ENCODE results near the gene CD79A. TPM values are rescaled to one million over a fixed set of nuclear protein-coding genes. Genes with fewer than 3 reads are reported as not detected.

Gene CD79A
- total RNA-seq, 1 donor from 2014 or later, result 0.36 TPM

DNA sequence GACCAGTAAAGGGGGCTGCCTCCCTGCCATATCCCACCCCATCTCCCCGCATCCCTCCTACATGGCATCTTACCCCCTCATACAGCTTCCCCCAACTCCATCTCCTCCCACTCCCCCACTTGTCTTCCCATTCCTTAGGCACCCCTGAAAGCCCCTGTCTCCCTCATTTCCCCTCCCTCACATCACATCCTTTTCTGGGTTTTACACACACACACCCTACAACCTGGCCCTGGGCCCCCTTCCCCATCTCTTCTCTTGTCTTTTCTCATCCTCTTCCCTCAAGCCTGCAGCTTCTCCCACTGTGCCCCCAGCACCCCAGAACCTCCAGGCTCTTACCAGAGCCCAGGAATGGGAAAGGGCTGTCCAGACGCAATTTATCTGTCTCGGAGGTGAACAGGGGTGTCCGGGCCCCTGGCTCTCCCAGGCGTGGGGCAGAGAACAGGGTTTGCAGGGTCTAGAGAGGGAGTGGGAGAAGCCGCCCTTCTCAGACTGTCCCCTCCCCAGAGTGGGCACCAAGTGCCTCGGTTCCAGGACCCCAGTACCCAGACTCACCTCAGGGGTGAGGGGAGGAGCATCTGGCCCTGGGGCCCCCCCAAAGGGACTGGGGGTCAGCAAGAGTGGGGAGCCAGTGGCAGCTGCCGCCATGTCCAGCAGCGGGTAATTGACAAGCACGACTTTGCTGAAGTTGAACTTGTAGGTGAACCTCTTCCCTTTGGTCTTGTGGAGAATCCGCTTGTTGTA is 31.8 kb downstream of the CD79A start:
- no peak for DNase-seq (ENCODE audit: low spot score, unreplicated experiment)
- Mint-ChIP-seq H3K27ac (no peak overlapping the region), H3K9me3 (ENCODE audit: low read depth) (no peaks in the 10 kb centered on the region), H3K36me3 (ENCODE audit: insufficient read depth) (peaks cover 19% of the 10 kb centered on the region), H3K4me3 (ENCODE audit: low read depth) (no peak overlapping the region), H3K27me3 (peaks cover 42% of the 10 kb centered on the region), H3K4me1 (ENCODE audit: low read depth) (peaks cover 21% of the 10 kb centered on the region)
- TF ChIP-seq, protein P1, sequence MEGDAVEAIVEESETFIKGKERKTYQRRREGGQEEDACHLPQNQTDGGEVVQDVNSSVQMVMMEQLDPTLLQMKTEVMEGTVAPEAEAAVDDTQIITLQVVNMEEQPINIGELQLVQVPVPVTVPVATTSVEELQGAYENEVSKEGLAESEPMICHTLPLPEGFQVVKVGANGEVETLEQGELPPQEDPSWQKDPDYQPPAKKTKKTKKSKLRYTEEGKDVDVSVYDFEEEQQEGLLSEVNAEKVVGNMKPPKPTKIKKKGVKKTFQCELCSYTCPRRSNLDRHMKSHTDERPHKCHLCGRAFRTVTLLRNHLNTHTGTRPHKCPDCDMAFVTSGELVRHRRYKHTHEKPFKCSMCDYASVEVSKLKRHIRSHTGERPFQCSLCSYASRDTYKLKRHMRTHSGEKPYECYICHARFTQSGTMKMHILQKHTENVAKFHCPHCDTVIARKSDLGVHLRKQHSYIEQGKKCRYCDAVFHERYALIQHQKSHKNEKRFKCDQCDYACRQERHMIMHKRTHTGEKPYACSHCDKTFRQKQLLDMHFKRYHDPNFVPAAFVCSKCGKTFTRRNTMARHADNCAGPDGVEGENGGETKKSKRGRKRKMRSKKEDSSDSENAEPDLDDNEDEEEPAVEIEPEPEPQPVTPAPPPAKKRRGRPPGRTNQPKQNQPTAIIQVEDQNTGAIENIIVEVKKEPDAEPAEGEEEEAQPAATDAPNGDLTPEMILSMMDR (IDR thresholded peaks at IDR 0.05; ENCODE audit: unreplicated experiment), result no peak

DNA sequence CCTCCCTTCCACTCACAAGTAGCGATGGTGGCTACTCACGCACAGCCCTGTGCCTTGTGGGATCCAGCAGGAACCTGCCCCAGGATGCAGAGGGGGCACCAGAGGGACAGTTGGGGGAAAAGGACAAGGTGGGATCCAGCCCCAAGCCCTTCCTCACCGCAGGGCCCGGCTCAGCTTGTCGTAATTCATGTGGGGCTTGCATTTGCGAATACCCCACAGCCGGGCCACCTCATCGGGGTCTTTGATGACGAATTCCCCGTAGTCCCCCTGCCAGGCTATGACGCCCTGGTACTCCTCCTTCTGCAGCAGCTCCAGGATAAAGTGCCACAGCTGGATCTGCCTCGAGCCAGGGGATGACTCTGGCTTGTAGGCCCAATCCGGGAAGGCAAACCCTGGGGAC is 32.6 kb downstream of the CD79A start:
- TF ChIP-seq, protein P1 (IDR thresholded peaks at IDR 0.05; ENCODE audit: unreplicated experiment), result no peak
- Mint-ChIP-seq H3K27me3 (peaks cover 48% of the 10 kb centered on the region), H3K36me3 (ENCODE audit: insufficient read depth) (peaks cover 16% of the 10 kb centered on the region), H3K4me1 (ENCODE audit: low read depth) (peaks cover 14% of the 10 kb centered on the region), H3K27ac (no peak overlapping the region), H3K4me3 (ENCODE audit: low read depth) (no peak overlapping the region), H3K9me3 (ENCODE audit: low read depth) (no peaks in the 10 kb centered on the region)
- DNase-seq (ENCODE audit: low spot score, unreplicated experiment), result no peak

DNA sequence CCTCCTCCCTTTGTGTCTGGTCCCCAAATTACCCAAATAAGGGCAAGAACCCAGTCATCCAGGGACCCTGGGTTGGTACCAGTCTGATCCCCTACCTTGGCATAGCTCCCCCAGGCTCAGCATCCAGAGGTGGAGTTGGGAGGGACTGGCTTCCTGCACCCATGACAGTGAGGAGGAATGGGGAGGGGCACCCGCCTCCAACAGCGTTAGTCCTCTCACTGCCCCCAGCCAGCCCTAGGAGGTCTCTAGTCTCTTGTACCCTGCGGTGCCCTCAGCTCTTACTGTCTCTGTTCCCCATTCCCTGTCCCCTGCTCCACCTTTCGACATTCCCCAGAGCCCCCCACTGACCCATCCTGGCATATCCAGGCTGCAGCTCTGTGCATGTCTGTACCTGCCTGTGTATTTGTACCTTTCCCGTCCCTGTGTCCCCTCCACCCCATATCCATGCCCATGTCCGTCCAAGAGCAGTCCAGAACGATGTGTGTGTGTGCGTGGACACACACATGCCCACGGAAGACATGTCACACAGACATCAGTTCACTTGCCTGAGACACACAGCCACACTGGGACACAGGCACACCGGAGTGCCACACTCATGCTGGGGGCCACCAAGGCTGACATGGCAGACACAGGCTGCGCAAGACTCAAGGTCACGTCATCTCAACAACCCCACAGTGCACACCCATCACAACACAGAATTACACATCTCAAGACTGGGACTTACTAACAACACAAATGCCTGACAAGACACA is 33.3 kb downstream of the CD79A start:
- no peak for DNase-seq (ENCODE audit: low spot score, unreplicated experiment)
- no peaks in the 10 kb centered on the region for H3K9me3 Mint-ChIP-seq (ENCODE audit: low read depth)
- H3K4me3 Mint-ChIP-seq (ENCODE audit: low read depth), result no peak overlapping the region
- TF ChIP-seq, protein P1 (IDR thresholded peaks at IDR 0.05; ENCODE audit: unreplicated experiment), result no peak
- H3K36me3 Mint-ChIP-seq (ENCODE audit: insufficient read depth), result peaks cover 14% of the 10 kb centered on the region
- H3K27ac Mint-ChIP-seq, result no peak overlapping the region
- H3K4me1 Mint-ChIP-seq (ENCODE audit: low read depth), result peaks cover 8% of the 10 kb centered on the region
- peaks cover 48% of the 10 kb centered on the region for H3K27me3 Mint-ChIP-seq

DNA sequence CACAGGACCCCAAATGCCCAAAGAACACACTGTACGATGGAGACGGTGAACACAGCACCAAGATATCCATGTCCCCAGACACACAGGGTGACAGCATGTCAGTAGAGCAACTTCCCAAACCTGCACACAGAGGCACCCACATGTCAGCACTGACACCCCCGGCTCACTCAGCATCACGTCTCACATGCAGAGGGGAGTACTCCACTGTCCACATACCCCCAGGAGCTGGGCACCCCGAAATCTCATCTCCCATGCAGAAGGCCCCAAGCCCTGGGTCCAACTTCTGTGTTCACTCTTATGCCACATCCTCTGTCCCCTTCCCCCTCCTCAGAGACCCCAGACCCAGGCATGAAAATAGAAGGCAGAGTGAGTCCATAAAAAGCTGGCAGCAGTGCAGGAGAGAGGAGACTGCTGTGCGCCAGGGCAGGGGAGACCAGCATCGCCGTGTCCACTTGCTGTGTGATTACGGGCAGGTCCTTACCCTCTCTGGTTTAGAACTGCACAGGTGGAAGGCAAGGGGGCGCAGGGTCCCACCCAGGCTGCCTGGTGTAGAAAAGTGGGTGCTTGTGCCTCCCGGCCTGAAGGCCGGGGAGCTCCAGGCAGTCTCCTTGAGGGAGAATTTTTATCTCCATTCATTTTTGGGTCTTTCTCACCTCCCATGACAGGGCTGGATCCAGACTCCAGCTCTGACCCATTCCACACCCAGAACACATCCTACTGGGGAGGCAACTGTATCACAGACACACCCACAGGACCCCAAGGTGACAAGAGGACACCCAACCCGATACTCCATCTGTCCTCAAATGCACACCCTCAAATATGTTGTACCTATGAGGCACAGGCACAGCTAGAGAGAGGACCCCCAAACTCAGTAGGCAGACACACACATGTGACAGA is 34.2 kb downstream of the CD79A start:
- Mint-ChIP-seq H3K27me3 (peaks cover 48% of the 10 kb centered on the region), H3K4me1 (ENCODE audit: low read depth) (peaks cover 3% of the 10 kb centered on the region), H3K4me3 (ENCODE audit: low read depth) (no peak overlapping the region), H3K36me3 (ENCODE audit: insufficient read depth) (peaks cover 10% of the 10 kb centered on the region), H3K27ac (no peak overlapping the region), H3K9me3 (ENCODE audit: low read depth) (no peaks in the 10 kb centered on the region)
- TF ChIP-seq, protein P1 (IDR thresholded peaks at IDR 0.05; ENCODE audit: unreplicated experiment), result no peak
- DNase-seq (ENCODE audit: low spot score, unreplicated experiment), result no peak

All from progenitor cell of endocrine pancreas (in vitro differentiated cells).